Hepatocyte (in vitro differentiated cells): ENCODE data around the gene NUDT21. TPM values are rescaled to one million over a fixed set of nuclear protein-coding genes. Genes with fewer than 3 reads are reported as not detected.

ENCODE experiments used
- DNase-seq: peaks from one replicate; pipeline ENCODE4 v3.0.0-alpha.2; 2016; ENCODE audit warnings: low spot score
- H2AFZ ChIP-seq: fragments of 200-600 bp; sonication (generic); 2 replicates; pipeline ENCODE4 v1.6.0; 2016; ENCODE audit warnings: antibody characterized with exemption, mild to moderate bottlenecking
- H3K27ac ChIP-seq: fragments of 200-600 bp; sonication (generic); 2 replicates; pipeline ENCODE4 v1.5.1; 2016; ENCODE audit warnings: mild to moderate bottlenecking
- H3K27me3 ChIP-seq: fragments of 200-600 bp; sonication (generic); 2 replicates; pipeline ENCODE4 v1.6.1; 2016
- H3K36me3 ChIP-seq: fragments of 200-600 bp; sonication (generic); replicated peaks from 2 replicates; pipeline ENCODE4 v1.5.1; 2016; ENCODE audit warnings: low read depth; ENCODE audit not compliant: insufficient read depth
- H3K4me1 ChIP-seq: fragments of 200-600 bp; sonication (generic); 2 replicates; pipeline ENCODE4 v1.5.1; 2016; ENCODE audit warnings: mild to moderate bottlenecking, moderate library complexity; ENCODE audit not compliant: insufficient read depth
- H3K4me2 ChIP-seq: fragments of 200-600 bp; sonication (generic); 2 replicates; pipeline ENCODE4 v1.6.0; 2016
- H3K4me3 ChIP-seq: fragments of 200-600 bp; sonication (generic); 2 replicates; pipeline ENCODE4 v1.5.1; 2016; ENCODE audit warnings: mild to moderate bottlenecking
- H3K79me2 ChIP-seq: fragments of 200-600 bp; sonication (generic); 2 replicates; pipeline ENCODE4 v1.6.0; 2017; ENCODE audit warnings: mild to moderate bottlenecking
- H3K9me2 ChIP-seq: fragments of 200-600 bp; sonication (generic); replicated peaks from 2 replicates; pipeline ENCODE4 v1.6.0; 2017; ENCODE audit warnings: mild to moderate bottlenecking; ENCODE audit not compliant: insufficient read depth
- H3K9me3 ChIP-seq: fragments of 200-600 bp; sonication (generic); 2 replicates; pipeline ENCODE4 v1.5.1; 2016; ENCODE audit warnings: low read depth, mild to moderate bottlenecking
- H4K20me1 ChIP-seq: fragments of 200-600 bp; sonication (generic); 2 replicates; pipeline ENCODE4 v1.6.0; 2016; ENCODE audit warnings: mild to moderate bottlenecking; ENCODE audit not compliant: insufficient read depth, poor library complexity, severe bottlenecking
- EZH2 ChIP-seq: fragments of 200-600 bp; sonication (generic); IDR thresholded peaks from 2 replicates; pipeline ENCODE4 v1.6.1; 2016; ENCODE audit warnings: antibody characterized with exemption, mild to moderate bottlenecking, borderline replicate concordance
- EZH2phosphoT487 ChIP-seq: fragments of 200-600 bp; sonication (generic); IDR thresholded peaks from one replicate; pipeline ENCODE4 v1.6.1; 2018; ENCODE audit warnings: antibody characterized with exemption, mild to moderate bottlenecking, low read depth, moderate library complexity; ENCODE audit not compliant: unreplicated experiment, severe bottlenecking
- WGBS: methylation state at CpG from one replicate; pipeline ENCODE4 v1.1.6; 2016; ENCODE audit warnings: low lambda C conversion rate; ENCODE audit errors: missing lambda C conversion rate; 5-methylcytosine and 5-hydroxymethylcytosine counted together
- polyA plus RNA-seq: library from polyadenylated mRNA; unstranded; fragments of >200 nt; fragmentation: Nextera tagmentation; extraction: Ambion mirVana; gene quantifications from 2 replicates; pipeline ENCODE4 v1.2.1, GENCODE V29; 2016
- total RNA-seq: library from RNA; depleted of rRNA; stranded (reverse); fragments of >200 nt; gene quantifications from 2 replicates; pipeline ENCODE4 v1.2.3, GENCODE V29; 2014
- TF ChIP-seq, protein P1 (sequence below): fragments of 200-600 bp; sonication (generic); IDR thresholded peaks from 2 replicates; pipeline ENCODE4 v1.5.1; 2016; ENCODE audit warnings: antibody characterized with exemption, mild to moderate bottlenecking; ENCODE audit not compliant: poor library complexity

NUDT21 gene
- total and polyA plus RNA-seq, 2 experiments from 2014 or later, result 44.7 to 76.6 TPM

DNA sequence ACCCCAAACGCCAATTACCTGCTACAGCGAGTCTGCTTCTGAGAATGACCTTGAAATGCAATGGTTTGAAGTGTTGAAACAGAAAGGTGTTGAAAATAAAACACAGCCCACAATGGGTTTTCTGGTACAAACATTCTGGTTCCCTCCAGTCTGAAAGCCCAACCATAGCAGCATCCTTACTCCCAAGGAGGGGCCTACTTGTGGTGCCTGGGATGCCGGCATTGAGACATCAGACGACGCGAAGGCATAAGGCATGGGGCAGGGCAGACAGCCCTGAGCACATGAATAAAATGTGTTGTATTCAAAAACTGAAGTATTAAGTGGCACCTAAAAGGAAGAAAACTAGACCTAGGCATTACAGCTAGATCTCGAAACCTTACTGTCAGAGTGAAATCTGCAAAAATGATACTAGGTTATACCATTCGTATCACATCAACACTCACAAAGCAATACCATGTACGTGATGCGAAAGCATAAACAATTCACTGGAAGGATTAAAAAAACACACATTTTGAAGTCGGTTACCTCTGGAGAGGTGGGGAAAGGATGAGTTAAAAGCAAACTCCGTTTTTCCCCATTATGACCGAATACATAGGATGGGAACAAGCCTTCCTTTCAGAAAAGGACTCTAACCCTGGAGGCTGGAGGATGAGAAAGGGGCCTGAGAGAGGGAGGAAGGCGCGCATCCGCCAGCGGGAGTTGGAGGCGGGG is 702 bp downstream of the NUDT21 start:
- peak overlapping the region; percentile 84 for H3K27ac ChIP-seq
- peaks cover 82% of the 10 kb centered on the region for H3K79me2 ChIP-seq
- H3K4me2 ChIP-seq, result peak overlapping the region; percentile 94
- H3K4me1 ChIP-seq, result peaks cover 26% of the 10 kb centered on the region
- H3K4me3 ChIP-seq, result peak overlapping the region; percentile 73
- TF ChIP-seq EZH2, result no peak
- TF ChIP-seq EZH2phosphoT487, result no peak
- TF ChIP-seq, protein P1, sequence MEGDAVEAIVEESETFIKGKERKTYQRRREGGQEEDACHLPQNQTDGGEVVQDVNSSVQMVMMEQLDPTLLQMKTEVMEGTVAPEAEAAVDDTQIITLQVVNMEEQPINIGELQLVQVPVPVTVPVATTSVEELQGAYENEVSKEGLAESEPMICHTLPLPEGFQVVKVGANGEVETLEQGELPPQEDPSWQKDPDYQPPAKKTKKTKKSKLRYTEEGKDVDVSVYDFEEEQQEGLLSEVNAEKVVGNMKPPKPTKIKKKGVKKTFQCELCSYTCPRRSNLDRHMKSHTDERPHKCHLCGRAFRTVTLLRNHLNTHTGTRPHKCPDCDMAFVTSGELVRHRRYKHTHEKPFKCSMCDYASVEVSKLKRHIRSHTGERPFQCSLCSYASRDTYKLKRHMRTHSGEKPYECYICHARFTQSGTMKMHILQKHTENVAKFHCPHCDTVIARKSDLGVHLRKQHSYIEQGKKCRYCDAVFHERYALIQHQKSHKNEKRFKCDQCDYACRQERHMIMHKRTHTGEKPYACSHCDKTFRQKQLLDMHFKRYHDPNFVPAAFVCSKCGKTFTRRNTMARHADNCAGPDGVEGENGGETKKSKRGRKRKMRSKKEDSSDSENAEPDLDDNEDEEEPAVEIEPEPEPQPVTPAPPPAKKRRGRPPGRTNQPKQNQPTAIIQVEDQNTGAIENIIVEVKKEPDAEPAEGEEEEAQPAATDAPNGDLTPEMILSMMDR, result no peak
- H3K9me2 ChIP-seq, result no peaks in the 10 kb centered on the region
- no peaks in the 10 kb centered on the region for H3K27me3 ChIP-seq
- WGBS, result 7% methylated on average over 18 of the region's 18 CpGs
- no peaks in the 10 kb centered on the region for H3K9me3 ChIP-seq
- peak; percentile 18 for DNase-seq
- peak overlapping the region; percentile 73 for H2AFZ ChIP-seq
- peaks cover 17% of the 10 kb centered on the region for H4K20me1 ChIP-seq
- no peaks in the 10 kb centered on the region for H3K36me3 ChIP-seq

DNA sequence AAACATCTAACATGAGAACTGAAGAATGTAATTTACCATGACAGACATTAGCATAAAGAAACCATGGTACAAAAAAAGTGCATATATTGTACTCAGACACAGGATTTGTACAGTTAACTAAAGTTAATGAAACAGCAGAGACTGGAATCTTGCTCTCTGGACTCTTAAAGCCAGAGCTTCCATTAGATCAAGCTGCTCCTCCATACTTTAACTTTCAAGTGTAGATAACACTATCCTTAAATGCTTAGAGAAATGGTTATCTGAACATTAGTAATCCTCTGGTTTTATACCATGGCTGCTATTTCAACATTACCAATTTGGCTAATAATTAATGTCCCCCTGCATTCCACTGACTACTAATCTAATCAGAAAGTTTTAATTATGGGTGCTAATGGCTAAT is 3.1 kb downstream of the NUDT21 start:
- Histone ChIP-seq H3K4me1 (peaks cover 26% of the 10 kb centered on the region), H3K27me3 (no peaks in the 10 kb centered on the region), H3K79me2 (peaks cover 80% of the 10 kb centered on the region), H3K9me3 (no peaks in the 10 kb centered on the region), H3K36me3 (no peaks in the 10 kb centered on the region), H3K4me3 (no peak overlapping the region), H4K20me1 (peaks cover 17% of the 10 kb centered on the region), H3K27ac (no peak overlapping the region), H3K9me2 (no peaks in the 10 kb centered on the region), H3K4me2 (peak overlapping the region; percentile 94), H2AFZ (no peak overlapping the region)
- TF ChIP-seq, protein P1, result no peak
- TF ChIP-seq EZH2 (no peak), EZH2phosphoT487 (no peak)
- no peak for DNase-seq

DNA sequence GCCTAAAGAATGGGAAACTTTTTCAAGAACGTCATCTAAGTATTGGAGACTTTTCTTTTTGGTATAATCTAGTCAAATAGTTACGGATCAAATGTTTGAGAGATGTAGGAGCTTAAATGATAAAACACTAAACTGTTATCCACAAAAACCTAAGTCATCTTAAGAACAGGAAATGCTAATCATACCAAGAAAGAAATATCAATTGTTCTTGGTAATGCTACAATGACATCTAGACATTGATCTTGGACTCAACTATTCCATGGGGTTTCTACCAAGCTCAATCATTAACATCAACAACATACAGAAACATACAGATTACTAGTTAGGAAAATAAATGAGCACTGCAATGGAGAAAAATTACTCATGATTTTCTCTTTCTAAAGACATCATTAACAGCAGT is 3.8 kb downstream of the NUDT21 start:
- Histone ChIP-seq H3K4me3 (no peak overlapping the region), H3K9me2 (no peaks in the 10 kb centered on the region), H2AFZ (no peak overlapping the region), H3K4me2 (peak overlapping the region; percentile 94), H3K79me2 (peaks cover 74% of the 10 kb centered on the region), H3K4me1 (peaks cover 20% of the 10 kb centered on the region), H3K27ac (no peak overlapping the region), H3K27me3 (no peaks in the 10 kb centered on the region), H3K36me3 (no peaks in the 10 kb centered on the region), H3K9me3 (no peaks in the 10 kb centered on the region), H4K20me1 (peaks cover 17% of the 10 kb centered on the region)
- TF ChIP-seq, protein P1, result no peak
- TF ChIP-seq EZH2, result no peak
- TF ChIP-seq EZH2phosphoT487, result no peak
- WGBS, result 63% methylated on average over 2 of the region's 2 CpGs
- DNase-seq, result no peak
